Measurements from ENCODE around the gene SLC44A1.

Gene SLC44A1

GRCh38 chr9:105296445-105296844, 52.0 kb downstream of the SLC44A1 start:
- Histone ChIP-seq H3K4me3 (no peak overlapping the region), H3K27ac (peak overlapping the region; percentile 16 to 72)
- DNase-seq (ENCODE audit: low spot score) = no peak
- TF ChIP-seq CTCF (IDR thresholded peaks at IDR 0.05) = no peak

- no peak overlapping the region for H3K4me3 ChIP-seq
- H3K27ac ChIP-seq = peak overlapping the region; percentile 16 to 72
- TF ChIP-seq CTCF (IDR thresholded peaks at IDR 0.05) = no peak
- DNase-seq (ENCODE audit: low spot score) = no peak
Measured at GRCh38 chr9:105296877-105297287, 52.4 kb downstream of the SLC44A1 start.

- H3K27ac ChIP-seq = peak overlapping the region; percentile 16 to 72
- DNase-seq (ENCODE audit: low spot score) = no peak
- no peak overlapping the region for H3K4me3 ChIP-seq
- no peak for TF ChIP-seq CTCF (IDR thresholded peaks at IDR 0.05)
Measured at GRCh38 chr9:105297442-105298075, 53.1 kb downstream of the SLC44A1 start.

GRCh38 chr9:105299190-105299854, 54.9 kb downstream of the SLC44A1 start:
- H3K4me3 ChIP-seq = no peak overlapping the region
- no peak for TF ChIP-seq CTCF (IDR thresholded peaks at IDR 0.05)
- peak overlapping the region; percentile 67 to 80 for H3K27ac ChIP-seq
- peak; percentile 77 for DNase-seq (ENCODE audit: low spot score)

GRCh38 chr9:105302728-105303127, 58.3 kb downstream of the SLC44A1 start:
- no peak for TF ChIP-seq CTCF (IDR thresholded peaks at IDR 0.05)
- no peak overlapping the region for H3K4me3 ChIP-seq
- H3K27ac ChIP-seq = no peak overlapping the region

GRCh38 chr9:105305856-105306255, 61.4 kb downstream of the SLC44A1 start:
- H3K4me3 ChIP-seq = no peak overlapping the region
- H3K27ac ChIP-seq = no peak overlapping the region
- TF ChIP-seq CTCF (IDR thresholded peaks at IDR 0.05) = no peak
- no peak for DNase-seq (ENCODE audit: low spot score)

More at GRCh38 chr9:105302728-105303127, 58.3 kb downstream of the SLC44A1 start:
- no peak for DNase-seq (ENCODE audit: low spot score)
